Esophagus muscularis mucosa (tissue), 3 donors: ENCODE measurements around the gene DSG4.

ENCODE experiments used
- CTCF ChIP-seq, 3 experiments: fragments of 200-600 bp in 2 of 3; fragments of 450-650 bp in 1 of 3; sonication (generic) in 2 of 3; IDR thresholded peaks; one replicate each; pipeline ENCODE4 v1.5.1; 2017 to 2019; ENCODE audit warnings: antibody characterized with exemption in 3 of 3, mild to moderate bottlenecking in 2 of 3, moderate library complexity in 1 of 3
- POLR2A ChIP-seq: fragments of 450-650 bp; IDR thresholded peaks from one replicate; pipeline ENCODE4 v1.6.1; 2017; ENCODE audit warnings: antibody characterized with exemption, moderate library complexity, mild to moderate bottlenecking, low read depth
- POLR2AphosphoS5 ChIP-seq, 2 donors: sonication (generic); formaldehyde crosslinking; IDR thresholded peaks; one replicate each; pipeline ENCODE4 v1.6.1; 2017; ENCODE audit warnings: antibody characterized with exemption in 2 of 2

- no peak for TF ChIP-seq CTCF (IDR thresholded peaks at IDR 0.05)
- TF ChIP-seq POLR2A = no peak
- no peak for TF ChIP-seq POLR2AphosphoS5 (IDR thresholded peaks at IDR 0.05)
Measured at GRCh38 chr18:31426021-31426420, 49.4 kb downstream of the DSG4 start.
